ENCODE results near the gene RABEP2. TPM values are rescaled to one million over a fixed set of nuclear protein-coding genes. Genes with fewer than 3 reads are reported as not detected.

Gene RABEP2
- total and polyA plus RNA-seq, 9 of the 15 experiments (the other 6 are each of a cell fraction or from before 2014, with no cell fraction given) = 0.15 to 13.4 (median 3.5) TPM

GRCh38 chr16:28943281-28943680 lies 18.2 kb upstream of the RABEP2 start:
- CTCF ChIA-PET (ENCODE audit: low intra/inter-chr PET ratio) = interaction anchor here (0.5 kb wide), 1 partner anchor 18 kb away, joined by 3 read pairs; no protein-coding TSS in a partner anchor
- Histone ChIP-seq H3K9ac (ENCODE audit: insufficient read depth in 1 of 2, low read depth in 2 of 2, low read length in 2 of 2) (peak overlapping the region in 1 of 2 experiments; percentile 33; a peak in 1 of 4 replicates), H3K9me1 (ENCODE audit: control insufficient read depth, insufficient read depth, low read length) (no peaks in the 10 kb centered on the region), H2AFZ (ENCODE audit: low read depth, low read length) (peak overlapping the region; percentile 63; the same call in 1 of the 2 replicates), H3K36me3 (ENCODE audit: control insufficient read depth, insufficient read depth, low read length) (no peaks in the 10 kb centered on the region), H3K27ac (ENCODE audit: extremely low read depth, low read depth, low read length) (no peak overlapping the region), H3K4me1 (replicated peaks in 1 of 2; ENCODE audit: control insufficient read depth in 2 of 2, insufficient read depth in 2 of 2, low read length in 2 of 2) (peaks cover 6 to 15% of the 10 kb centered on the region in 2 experiments; a peak in 4 of 5 replicates), H3K4me3 (no peak overlapping the region), H3K79me2 (ENCODE audit: control insufficient read depth, insufficient read depth, low read length) (no peaks in the 10 kb centered on the region), H4K20me1 (replicated peaks; ENCODE audit: control insufficient read depth, insufficient read depth, low read length) (no peaks in the 10 kb centered on the region), H3K9me3 (replicated peaks; ENCODE audit: control insufficient read depth, insufficient read depth, low read depth, low read length) (no peaks in the 10 kb centered on the region), H3K4me2 (ENCODE audit: insufficient read depth, low read length) (no peak overlapping the region), H3K27me3 (ENCODE audit: control insufficient read depth in 2 of 2, insufficient read depth in 2 of 2, low read length in 2 of 2) (no peaks in the 10 kb centered on the region)
- no peak for DNase-seq (ENCODE audit: extremely low read depth in 1 of 4, low spot score in 3 of 4)
- no peak for ATAC-seq
- POLR2A ChIA-PET = interaction anchor here (0.6 to 1.8 kb wide), 4 partner anchors 15 to 84 kb away, joined by 3 to 4 read pairs (median 4); partner anchors contain the start of gene RABEP2
- in situ Hi-C loops (cut with MboI) (loop anchor here (25.0 kb wide), 1 partner anchor 506 kb away; no protein-coding TSS in a partner anchor), intact Hi-C loops (cut with micrococcal nuclease) (no loop called here)
- FAIRE-seq = no peak
- BruUV-seq (replicated peaks) = no TSS peak
- TF ChIP-seq L3MBTL2 (IDR thresholded peaks at IDR 0.05) (no peak), HNRNPL (IDR thresholded peaks at IDR 0.05; ENCODE audit: low read depth, low read length) (no peak), TSHZ1 (CRISPR knock-in tag; IDR thresholded peaks at IDR 0.05) (no peak), ZNF165 (CRISPR knock-in tag; IDR thresholded peaks at IDR 0.05; ENCODE audit: borderline replicate concordance) (no peak), IRF2 (CRISPR knock-in tag; IDR thresholded peaks at IDR 0.05) (no peak), ARID3B (CRISPR knock-in tag; IDR thresholded peaks at IDR 0.05; ENCODE audit: borderline replicate concordance) (no peak), SIX5 (IDR thresholded peaks at IDR 0.05; ENCODE audit: borderline replicate concordance in 1 of 2, insufficient read depth in 1 of 2, low read depth in 1 of 2, low read length in 2 of 2) (no peak), CBX5 (IDR thresholded peaks at IDR 0.05; ENCODE audit: borderline replicate concordance, low read depth) (no peak), SAP30 (IDR thresholded peaks at IDR 0.05; ENCODE audit: borderline replicate concordance, insufficient read depth, low read depth, low read length, poor library complexity, severe bottlenecking) (no peak), PHF21A (IDR thresholded peaks at IDR 0.05; ENCODE audit: borderline replicate concordance, low read depth) (no peak), HIVEP1 (CRISPR knock-in tag; IDR thresholded peaks at IDR 0.05) (no peak), RHOXF2B (CRISPR knock-in tag; conservative IDR thresholded peaks at IDR 0.05) (no peak), U2AF2 (optimal IDR thresholded peaks at IDR 0.05; ENCODE audit: low read depth, low read length) (no peak), ID3 (CRISPR knock-in tag; IDR thresholded peaks at IDR 0.05) (no peak), ID3 (tag; IDR thresholded peaks at IDR 0.05) (no peak), XRCC5 (IDR thresholded peaks at IDR 0.05; ENCODE audit: low read depth, low read length) (no peak), GTF2F1 (IDR thresholded peaks at IDR 0.05; ENCODE audit: low read depth, low read length) (no peak), ZNF785 (CRISPR knock-in tag; IDR thresholded peaks at IDR 0.05) (no peak), SRSF7 (optimal IDR thresholded peaks at IDR 0.05; ENCODE audit: low read depth, low read length) (no peak)
